HL-60 (cell line): ENCODE measurements around the gene MTHFD2L.
A peak's percentile ranks its signal among the peaks of the same experiment; 100 is the strongest.

Source experiments
- DNase-seq, 2 experiments: peaks; one replicate each; pipeline ENCODE4 v3.0.0-alpha.2; 2010 to 2020; ENCODE audit warnings: low read depth in 1 of 2, low spot score in 1 of 2
- H3K27ac ChIP-seq: fragments of 250-450 bp; sonication (Bioruptor Pico); replicated peaks from 2 replicates; pipeline ENCODE4 v1.5.1; 2020; ENCODE audit warnings: mild to moderate bottlenecking, moderate library complexity
- H3K27me3 ChIP-seq: fragments of 250-450 bp; sonication (Bioruptor Pico); 2 replicates; pipeline ENCODE4 v1.5.1; 2021; ENCODE audit warnings: mild to moderate bottlenecking, moderate library complexity; ENCODE audit not compliant: insufficient read depth, poor library complexity, severe bottlenecking
- H3K4me3 ChIP-seq: replicated peaks from 2 replicates; pipeline ENCODE4 v1.5.1; 2011; ENCODE audit warnings: mild to moderate bottlenecking, control low read depth, low read length; ENCODE audit not compliant: insufficient read depth
- GABPA ChIP-seq: IDR thresholded peaks from 2 replicates; pipeline ENCODE4 v1.6.1; 2012; ENCODE audit warnings: low read depth
- POLR2AphosphoS5 ChIP-seq: IDR thresholded peaks from 2 replicates; pipeline ENCODE4 v1.6.1; 2012; ENCODE audit warnings: low read depth
- SPI1 ChIP-seq: IDR thresholded peaks from 2 replicates; pipeline ENCODE4 v1.6.1; 2012; ENCODE audit warnings: low read depth, mild to moderate bottlenecking, borderline replicate concordance
- TF ChIP-seq, protein P1 (sequence below): IDR thresholded peaks from 2 replicates; pipeline ENCODE4 v1.6.1; 2012; ENCODE audit warnings: low read depth; ENCODE audit not compliant: insufficient replicate concordance
- TF ChIP-seq, protein P2 (sequence below): IDR thresholded peaks from one replicate; pipeline ENCODE4 v1.5.1; 2011; ENCODE audit warnings: low read length, control low read depth, inconsistent platforms; ENCODE audit not compliant: insufficient read depth

Gene MTHFD2L

DNA sequence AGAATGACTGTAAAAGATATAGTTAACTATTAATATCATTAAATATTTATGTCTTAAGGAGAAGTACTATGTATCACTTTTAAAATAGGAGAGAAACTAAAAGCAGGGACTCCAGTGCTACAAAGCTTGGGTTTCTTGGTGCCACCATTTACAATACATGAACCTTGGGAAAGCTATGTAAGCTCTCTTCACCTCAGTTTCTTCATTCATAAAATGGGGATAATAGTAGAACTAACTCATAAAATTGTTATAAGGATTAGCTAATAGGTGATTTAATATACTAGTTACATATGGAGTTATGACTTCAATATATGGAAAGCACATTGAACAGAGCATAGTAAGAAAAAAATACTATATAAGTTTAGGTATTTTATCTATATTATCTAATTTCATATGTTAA is 174.0 kb downstream of the MTHFD2L start:
- H3K4me3 ChIP-seq, result no peak overlapping the region
- no peak overlapping the region for H3K27ac ChIP-seq
- no peaks in the 10 kb centered on the region for H3K27me3 ChIP-seq
- TF ChIP-seq SPI1, result no peak
- TF ChIP-seq, protein P1, sequence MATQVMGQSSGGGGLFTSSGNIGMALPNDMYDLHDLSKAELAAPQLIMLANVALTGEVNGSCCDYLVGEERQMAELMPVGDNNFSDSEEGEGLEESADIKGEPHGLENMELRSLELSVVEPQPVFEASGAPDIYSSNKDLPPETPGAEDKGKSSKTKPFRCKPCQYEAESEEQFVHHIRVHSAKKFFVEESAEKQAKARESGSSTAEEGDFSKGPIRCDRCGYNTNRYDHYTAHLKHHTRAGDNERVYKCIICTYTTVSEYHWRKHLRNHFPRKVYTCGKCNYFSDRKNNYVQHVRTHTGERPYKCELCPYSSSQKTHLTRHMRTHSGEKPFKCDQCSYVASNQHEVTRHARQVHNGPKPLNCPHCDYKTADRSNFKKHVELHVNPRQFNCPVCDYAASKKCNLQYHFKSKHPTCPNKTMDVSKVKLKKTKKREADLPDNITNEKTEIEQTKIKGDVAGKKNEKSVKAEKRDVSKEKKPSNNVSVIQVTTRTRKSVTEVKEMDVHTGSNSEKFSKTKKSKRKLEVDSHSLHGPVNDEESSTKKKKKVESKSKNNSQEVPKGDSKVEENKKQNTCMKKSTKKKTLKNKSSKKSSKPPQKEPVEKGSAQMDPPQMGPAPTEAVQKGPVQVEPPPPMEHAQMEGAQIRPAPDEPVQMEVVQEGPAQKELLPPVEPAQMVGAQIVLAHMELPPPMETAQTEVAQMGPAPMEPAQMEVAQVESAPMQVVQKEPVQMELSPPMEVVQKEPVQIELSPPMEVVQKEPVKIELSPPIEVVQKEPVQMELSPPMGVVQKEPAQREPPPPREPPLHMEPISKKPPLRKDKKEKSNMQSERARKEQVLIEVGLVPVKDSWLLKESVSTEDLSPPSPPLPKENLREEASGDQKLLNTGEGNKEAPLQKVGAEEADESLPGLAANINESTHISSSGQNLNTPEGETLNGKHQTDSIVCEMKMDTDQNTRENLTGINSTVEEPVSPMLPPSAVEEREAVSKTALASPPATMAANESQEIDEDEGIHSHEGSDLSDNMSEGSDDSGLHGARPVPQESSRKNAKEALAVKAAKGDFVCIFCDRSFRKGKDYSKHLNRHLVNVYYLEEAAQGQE, result no peak
- TF ChIP-seq GABPA, result no peak
- no peak for TF ChIP-seq POLR2AphosphoS5
- TF ChIP-seq, protein P2, sequence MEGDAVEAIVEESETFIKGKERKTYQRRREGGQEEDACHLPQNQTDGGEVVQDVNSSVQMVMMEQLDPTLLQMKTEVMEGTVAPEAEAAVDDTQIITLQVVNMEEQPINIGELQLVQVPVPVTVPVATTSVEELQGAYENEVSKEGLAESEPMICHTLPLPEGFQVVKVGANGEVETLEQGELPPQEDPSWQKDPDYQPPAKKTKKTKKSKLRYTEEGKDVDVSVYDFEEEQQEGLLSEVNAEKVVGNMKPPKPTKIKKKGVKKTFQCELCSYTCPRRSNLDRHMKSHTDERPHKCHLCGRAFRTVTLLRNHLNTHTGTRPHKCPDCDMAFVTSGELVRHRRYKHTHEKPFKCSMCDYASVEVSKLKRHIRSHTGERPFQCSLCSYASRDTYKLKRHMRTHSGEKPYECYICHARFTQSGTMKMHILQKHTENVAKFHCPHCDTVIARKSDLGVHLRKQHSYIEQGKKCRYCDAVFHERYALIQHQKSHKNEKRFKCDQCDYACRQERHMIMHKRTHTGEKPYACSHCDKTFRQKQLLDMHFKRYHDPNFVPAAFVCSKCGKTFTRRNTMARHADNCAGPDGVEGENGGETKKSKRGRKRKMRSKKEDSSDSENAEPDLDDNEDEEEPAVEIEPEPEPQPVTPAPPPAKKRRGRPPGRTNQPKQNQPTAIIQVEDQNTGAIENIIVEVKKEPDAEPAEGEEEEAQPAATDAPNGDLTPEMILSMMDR, result no peak
- no peak for DNase-seq

DNA sequence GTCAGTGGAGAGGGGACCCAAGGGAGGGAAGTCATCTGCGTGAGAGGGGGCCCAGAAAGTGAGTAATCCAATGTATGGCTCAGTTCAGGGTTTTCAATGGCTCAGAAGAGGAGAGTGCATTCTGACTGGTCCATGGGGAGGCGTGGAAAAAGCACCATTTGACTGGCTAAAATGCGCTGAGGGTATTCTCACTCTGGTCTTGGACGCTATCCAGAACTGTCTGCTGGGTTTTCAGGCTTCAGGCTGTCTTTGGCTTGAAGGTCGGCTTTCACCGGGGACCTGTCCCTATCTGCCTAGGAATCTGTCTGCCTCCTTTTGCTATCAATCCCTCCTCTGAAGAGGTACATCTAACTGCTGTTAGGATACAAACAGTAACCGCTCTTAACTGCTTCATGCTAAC is 176.7 kb downstream of the MTHFD2L start:
- DNase-seq, result no peak
- Histone ChIP-seq H3K27me3 (no peaks in the 10 kb centered on the region), H3K27ac (no peak overlapping the region), H3K4me3 (no peak overlapping the region)
- TF ChIP-seq, protein P1, result no peak
- TF ChIP-seq, protein P2, result no peak
- TF ChIP-seq POLR2AphosphoS5 (no peak), SPI1 (no peak), GABPA (no peak)

DNA sequence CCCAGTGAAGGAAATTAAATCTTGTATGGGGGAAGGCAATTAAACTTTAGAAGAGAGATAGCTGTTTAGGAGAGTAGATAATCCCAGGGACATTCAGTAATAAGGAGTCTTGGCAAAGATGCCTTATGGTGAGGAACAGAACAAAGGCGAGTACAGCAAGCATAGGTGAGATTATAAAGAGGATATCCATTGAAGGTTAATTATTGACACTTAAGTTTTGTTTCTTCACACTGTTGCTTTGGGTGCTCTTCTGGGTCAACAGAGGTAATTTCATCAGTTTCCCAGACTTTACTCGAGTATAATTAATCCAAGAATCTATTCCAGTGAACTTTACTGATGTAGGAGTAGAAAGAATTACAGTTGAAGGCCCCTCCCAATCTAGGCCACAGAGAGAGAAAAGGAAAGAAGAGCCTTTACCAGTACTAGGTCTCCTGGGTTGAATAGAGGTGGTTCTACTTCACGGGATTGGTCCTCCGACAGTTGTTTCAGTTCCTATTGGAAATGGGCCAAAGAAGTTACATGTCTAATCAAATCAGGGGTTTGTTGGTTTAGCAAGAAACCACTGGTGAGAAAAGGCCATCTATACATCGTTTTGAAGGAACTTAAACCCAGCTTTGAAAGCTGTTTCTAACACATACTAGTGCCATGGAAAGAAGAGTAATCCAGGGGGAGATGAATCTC is 177.6 kb downstream of the MTHFD2L start:
- H3K4me3 ChIP-seq, result no peak overlapping the region
- no peaks in the 10 kb centered on the region for H3K27me3 ChIP-seq
- no peak overlapping the region for H3K27ac ChIP-seq
- DNase-seq, result peak in 1 of 2 experiments; percentile 28
- TF ChIP-seq POLR2AphosphoS5 (no peak), SPI1 (no peak), GABPA (no peak)
- TF ChIP-seq, protein P2, result no peak
- TF ChIP-seq, protein P1, result no peak
